ENCODE results near the gene ZMYND15.

The ZMYND15 gene

DNA sequence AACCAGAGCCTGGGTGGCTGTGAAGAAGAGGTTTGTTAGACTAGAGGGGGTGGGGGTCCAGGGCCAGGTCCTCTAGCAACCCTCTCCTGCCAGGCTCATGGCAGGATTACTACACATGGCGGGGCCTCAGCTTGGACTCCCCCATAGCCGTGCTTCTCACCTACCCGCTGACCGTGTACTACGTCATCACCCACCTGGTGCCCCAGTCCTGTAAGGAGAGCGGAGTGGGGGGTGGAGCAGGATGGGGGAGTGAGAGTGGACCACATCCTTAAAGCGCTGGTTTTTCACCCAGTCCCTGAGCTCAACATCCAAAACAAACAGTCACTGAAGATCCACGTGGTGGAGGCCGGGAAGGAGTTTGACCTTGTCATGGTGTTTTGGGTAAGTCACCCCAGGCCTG lies 4.3 kb downstream of the ZMYND15 start:
- no peak for DNase-seq

DNA sequence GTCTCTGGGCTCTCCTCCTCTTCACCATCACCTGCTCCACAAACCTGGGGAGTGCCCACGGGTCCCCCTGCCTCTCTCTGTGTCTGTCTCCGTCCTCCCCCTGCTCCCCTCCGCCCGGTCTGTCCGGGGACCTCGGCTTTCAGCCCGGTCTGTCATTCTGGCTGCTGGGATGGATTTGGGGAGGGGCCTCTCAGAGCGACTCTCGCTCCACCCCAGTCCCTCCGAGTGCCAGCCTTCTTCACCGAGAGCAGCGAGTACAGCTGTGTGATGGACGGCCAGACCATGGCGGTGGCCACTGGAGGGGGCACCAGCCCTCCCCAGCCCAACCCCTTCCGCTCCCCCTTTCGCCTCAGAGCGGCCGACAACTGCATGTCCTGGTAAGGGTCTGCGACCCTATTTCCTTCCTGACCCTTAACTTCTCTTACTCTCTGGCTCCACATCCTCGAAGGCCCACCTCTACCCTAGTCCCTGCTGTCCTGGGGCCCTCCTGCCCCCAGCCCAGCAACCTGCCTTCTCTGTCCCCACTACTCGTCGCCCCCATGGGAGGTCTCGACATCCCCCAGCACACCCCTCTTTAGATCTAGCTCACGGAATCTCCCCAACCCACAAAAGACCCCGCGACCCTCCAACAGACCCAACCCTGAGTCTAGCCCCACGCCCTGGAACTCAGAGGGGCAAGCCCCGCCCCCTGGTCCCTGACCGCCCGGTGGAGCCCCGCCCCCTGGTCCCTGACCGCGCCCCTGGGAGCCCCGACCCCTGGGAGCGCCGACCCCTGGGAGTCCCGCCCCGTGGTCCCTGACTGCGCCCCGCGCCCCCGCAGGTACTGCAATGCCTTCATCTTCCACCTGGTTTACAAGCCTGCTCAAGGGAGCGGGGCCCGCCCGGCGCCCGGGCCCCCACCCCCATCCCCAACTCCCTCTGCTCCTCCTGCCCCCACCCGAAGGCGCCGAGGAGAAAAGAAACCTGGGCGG lies 5.7 kb downstream of the ZMYND15 start:
- no peak for DNase-seq

GRCh38 chr17:4747847-4748246 lies 8.2 kb downstream of the ZMYND15 start:
- DNase-seq, result no peak

GRCh38 chr17:4748686-4749085 lies 9.1 kb downstream of the ZMYND15 start:
- DNase-seq, result no peak

DNA sequence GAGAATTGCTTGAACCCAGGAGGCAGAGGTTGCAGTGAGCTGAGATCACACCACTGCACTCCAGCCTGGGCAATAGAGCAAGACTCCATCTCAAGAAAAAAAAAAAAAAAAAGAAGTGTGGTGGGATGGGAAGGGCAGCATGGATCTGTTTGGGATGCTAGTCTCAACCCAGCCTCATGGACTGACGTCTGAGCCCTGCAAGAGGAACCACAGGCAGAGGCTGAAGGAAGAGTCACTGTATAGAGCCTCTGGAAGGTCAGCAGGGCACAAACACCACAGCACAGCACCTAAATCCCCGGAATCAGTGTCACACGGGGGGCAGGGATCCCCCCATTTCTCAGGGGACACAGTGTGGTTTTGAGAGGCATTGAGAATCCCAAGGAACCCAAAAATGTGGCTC lies 11.0 kb downstream of the ZMYND15 start:
- no peak for DNase-seq

DNA sequence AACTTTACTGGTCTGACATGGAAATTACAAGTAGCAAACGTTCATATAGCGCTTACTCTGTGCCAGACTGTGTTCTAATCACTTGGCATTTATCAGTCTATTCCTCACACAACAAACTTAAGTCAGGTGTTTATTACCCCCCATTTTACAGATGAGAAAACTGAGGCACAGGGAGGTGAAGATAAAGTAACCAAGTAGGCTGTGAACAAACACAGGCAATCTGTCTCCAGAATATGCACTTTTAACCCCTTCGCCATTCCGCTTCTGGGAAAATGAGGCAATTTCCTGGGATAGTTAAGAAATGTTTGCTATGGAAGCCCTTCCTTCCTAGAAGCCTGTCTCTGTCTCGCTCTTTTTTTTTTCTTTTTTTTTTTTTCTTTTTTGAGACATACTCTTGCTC lies 12.3 kb downstream of the ZMYND15 start:
- no peak for DNase-seq

DNA sequence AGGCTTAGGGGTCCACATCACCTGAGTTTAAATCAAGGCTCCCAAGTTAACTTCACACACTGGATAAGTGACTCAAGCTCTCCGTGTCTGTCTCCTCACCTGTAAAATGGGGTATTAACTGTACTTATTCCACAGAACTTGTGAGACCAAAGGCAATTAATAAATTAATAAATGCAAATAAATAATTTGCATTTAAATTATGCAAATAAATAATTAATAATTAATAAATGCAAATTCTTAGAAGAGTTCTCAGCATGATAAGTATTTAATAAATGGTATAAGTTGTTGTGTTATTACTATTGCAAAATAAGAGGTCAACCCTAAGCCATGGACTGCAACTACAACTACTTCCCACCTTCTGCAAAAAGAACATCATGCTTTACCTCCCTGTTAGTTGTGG lies 13.8 kb downstream of the ZMYND15 start:
- DNase-seq, result no peak

GRCh38 chr17:4759776-4760236 lies 20.2 kb downstream of the ZMYND15 start:
- DNase-seq, result no peak

DNA sequence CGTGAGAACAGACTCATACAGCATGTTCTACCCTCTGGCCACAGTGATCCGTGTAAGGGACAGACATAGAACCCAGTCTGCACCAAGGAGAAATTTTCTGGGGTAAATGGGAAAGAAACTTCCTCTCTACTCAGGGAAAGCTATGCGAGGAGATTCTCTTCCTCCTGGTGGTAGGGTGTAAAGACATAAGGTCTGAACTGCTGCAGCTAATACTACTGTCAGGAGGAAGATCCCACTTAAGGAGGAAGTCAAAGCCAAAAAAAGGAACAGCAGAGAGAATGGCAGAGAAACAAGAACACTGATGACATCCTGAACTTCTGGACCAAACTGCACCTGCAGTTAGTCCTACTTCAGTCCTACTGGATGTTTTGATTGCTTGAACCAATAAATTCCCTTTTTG lies 25.0 kb downstream of the ZMYND15 start:
- DNase-seq, result no peak

DNA sequence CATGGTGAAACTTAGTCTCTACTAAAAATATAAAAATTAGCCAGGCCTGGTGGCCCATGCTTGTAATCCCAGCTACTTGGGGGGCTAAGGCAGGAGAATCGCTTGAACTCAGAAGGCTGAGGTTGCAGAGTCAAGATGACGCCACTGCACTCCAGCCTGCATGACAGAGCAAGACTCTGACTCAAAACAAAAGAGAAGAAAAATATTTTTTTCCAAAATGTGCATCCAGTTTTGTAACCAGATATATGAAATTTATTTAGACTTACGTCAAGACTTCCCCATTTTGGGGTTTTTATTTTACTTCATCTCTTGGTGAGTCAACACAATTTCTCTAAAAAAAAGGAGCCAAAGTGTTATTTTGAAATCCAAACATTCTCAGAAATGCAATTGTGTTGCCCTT lies 26.6 kb downstream of the ZMYND15 start:
- DNase-seq, result no peak

DNA sequence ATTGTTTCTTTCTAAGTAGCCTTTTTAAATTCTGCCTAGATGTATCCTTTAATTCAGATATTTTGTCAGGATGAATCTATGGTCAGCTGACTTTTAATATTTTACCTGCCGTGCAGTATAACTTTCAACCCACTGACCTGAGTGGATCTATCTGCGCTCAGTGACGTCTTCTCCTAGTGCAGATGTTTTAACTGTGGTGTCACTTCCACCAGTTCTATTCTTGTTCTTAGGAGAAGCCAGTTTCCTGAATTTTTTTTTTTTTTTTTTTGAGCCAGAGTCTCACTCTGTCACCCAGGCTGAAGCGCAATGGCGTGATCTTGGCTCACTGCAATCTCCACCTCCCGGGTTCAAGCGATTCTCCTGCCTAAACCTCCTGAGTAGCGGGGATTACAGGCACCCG lies 27.1 kb downstream of the ZMYND15 start:
- no peak for DNase-seq

- no peak for DNase-seq
Measured at GRCh38 chr17:4768298-4768697, 28.7 kb downstream of the ZMYND15 start.

DNA sequence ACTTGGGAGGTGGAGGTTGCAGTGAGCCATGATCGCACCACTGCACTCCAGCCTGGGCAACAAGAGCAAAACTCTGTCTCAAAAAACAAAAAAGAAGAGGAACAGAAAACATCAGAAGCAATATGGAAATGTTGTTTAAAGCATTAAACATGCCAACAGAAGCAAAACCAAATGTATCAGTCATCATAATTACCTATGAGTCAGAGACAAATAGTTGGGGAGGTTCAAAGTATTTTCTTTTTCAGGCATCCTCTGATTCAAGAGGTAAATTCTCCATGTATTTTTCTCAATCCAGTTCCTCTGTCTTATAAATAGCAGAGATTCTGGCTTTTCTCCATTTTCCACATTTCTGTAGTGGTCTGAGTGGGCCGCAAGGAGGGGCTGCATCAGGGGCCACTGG lies 30.0 kb downstream of the ZMYND15 start:
- no peak for DNase-seq

DNA sequence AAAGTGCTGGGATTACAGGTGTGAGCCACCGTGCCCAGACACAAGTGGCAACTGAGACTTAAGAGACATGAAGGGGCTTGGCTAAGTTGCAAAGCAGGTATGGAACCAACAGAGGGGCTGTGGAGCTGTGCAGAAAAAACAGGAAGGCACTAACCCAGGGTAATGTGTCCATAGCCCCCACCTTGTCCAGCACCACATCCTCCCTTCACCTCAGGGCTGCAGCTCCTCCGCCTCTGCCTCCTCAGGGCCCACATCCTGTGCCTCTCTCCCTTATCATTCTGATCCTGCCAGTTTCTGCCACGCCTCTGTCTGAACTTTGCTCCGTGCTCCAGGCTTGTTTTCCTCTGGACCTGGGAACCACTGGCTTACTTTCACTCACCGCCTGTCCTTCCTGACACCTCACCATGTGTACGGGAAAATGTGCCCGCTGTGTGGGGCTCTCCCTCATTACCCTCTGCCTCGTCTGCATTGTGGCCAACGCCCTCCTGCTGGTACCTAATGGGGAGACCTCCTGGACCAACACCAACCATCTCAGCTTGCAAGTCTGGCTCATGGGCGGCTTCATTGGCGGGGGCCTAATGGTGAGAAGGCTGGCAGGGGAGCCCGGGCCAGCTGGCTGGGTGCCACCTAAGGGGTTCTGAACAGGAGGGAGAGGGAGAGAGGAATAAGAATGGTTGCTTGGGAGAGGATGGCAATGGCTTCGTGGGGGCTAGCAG lies 32.0 kb downstream of the ZMYND15 start, which contains the start of gene TM4SF5:
TM4SF5 (plus strand) TSS at position 368 of the 716 bp plus-strand sequence; CDS start at position 405, 37 bp downstream.
- no peak for DNase-seq

DNA sequence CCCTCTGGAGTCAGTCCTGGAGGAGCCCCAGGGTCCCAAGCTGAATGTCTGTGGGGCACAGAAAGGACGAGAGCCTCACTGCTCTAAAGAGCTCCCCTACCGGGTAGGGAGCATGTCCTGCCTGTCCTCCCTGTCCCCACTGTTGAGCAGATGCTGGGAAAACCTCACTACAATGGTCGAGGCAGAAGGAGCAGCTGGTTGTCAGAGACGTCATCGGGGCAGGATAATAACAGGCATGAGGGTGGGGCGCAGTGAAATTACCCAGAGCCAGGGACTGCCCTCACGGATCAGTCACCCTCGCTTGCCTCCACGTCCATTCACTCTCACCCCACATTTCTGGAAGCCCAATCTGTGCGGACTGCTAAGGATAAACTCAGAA lies 32.6 kb downstream of the ZMYND15 start:
- no peak for DNase-seq

DNA sequence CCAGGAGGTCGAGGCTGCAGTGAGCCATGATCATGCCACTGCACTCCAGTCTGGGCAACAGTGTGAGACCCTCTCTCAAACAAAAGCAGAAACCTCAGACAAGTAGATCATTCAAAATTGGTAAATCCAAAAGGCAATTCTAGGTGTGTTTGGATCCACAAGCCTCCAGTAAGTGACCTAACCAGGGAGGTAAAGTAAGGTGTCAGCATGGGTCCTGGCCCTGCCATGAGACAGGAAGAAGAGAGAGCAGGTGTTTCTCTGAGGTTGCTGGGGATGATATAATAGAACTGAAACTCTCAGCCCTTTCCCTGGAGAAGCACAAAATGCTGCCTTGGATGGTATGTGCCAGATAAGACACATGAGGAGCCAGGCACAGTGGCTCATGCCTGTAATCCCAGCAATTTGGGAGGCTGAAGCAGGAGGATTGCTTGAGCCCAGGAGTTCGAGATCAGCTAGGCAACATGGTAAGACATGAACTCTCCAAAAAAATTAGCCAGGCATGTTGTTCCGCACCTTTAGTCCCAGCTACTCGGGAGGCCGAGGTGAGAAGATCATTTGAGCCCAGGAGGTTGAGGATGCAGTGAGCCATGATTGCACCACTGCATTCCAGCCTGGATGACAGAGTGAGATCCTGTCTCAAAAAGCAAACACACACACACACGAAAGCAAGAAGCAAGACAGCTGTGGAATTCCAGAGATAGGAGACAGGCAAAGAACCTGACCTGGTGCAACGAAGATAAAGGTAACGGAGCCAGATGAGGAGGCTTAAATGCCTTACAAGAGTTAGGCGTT lies 38.5 kb downstream of the ZMYND15 start:
- DNase-seq, result no peak

GRCh38 chr17:4780325-4780955 lies 40.8 kb downstream of the ZMYND15 start:
- no peak for DNase-seq

DNA sequence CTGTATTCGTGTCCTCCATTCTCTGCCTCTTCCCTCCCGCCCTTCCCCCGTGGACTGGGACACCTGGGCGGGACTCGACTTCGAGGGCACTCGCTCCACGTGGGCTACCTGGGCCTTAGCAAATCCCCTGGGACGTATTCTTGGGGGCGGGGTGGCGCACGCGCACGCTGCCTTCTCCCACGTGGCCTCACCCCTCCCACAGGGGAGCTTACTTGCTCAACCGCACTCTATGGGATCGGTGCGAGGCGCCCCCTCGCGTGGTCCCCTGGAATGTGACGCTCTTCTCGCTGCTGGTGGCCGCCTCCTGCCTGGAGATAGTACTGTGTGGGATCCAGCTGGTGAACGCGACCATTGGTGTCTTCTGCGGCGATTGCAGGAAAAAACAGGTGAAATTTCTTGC lies 43.0 kb downstream of the ZMYND15 start:
- DNase-seq, result no peak

GRCh38 chr17:4785311-4786105 lies 45.9 kb downstream of the ZMYND15 start:
- DNase-seq, result peak; percentile 32

GRCh38 chr17:4786106-4786511 lies 46.5 kb downstream of the ZMYND15 start, which contains the start of gene VMO1:
Gene VMO1 (minus strand): TSS chr17:4786364. CDS start chr17:4786352, 12 bp downstream.
- DNase-seq, result no peak

DNA sequence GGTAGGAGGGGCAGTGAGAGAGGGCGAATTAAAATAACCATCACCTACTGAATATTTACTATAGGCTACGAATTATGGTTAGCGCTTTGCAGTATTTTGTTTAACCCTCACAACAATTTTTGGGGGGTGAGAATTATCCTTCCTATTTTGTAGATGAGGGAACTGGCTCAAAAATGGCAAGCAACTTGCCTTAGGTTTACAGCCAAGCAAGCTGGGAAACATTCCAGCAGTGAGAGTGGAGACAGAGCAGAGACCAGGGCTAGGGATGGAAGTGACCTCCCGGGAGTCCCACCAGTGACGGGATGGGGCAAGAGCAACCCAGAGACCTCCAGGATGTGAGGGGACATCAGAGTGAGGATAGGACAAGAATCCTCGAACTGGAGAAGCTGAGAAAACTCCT lies 46.9 kb downstream of the ZMYND15 start:
- no peak for DNase-seq
